Kidney epithelial cell (primary cell): Measurements from ENCODE around the gene CYTH1. TPM values are rescaled to one million over a fixed set of nuclear protein-coding genes. Genes with fewer than 3 reads are reported as not detected.

Experiments
- DNase-seq: peaks from one replicate; pipeline ENCODE4 v3.0.0-alpha.2; 2010; ENCODE audit warnings: low read depth
- H3K27me3 ChIP-seq: 2 replicates; pipeline ENCODE4 v1.6.0; 2011; ENCODE audit warnings: low read length; ENCODE audit not compliant: control insufficient read depth, insufficient read depth
- H3K36me3 ChIP-seq: 2 replicates; pipeline ENCODE4 v1.5.1; 2011; ENCODE audit warnings: low read length; ENCODE audit not compliant: control insufficient read depth, insufficient read depth
- H3K4me3 ChIP-seq: 2 replicates; pipeline ENCODE4 v1.5.1; 2011; ENCODE audit warnings: low read depth, mild to moderate bottlenecking, control low read depth, low read length
- CTCF ChIP-seq: IDR thresholded peaks from 2 replicates; pipeline ENCODE4 v1.5.1; 2011; ENCODE audit warnings: mild to moderate bottlenecking, moderate library complexity, low read length, control low read depth, inconsistent platforms; ENCODE audit not compliant: insufficient read depth, poor library complexity, severe bottlenecking
- total RNA-seq: library from RNA; depleted of rRNA; stranded (reverse); fragments of >200 nt; gene quantifications from 2 replicates; pipeline ENCODE4 v1.2.3, GENCODE V29; 2015

CYTH1 gene
- total RNA-seq, 1 donor from 2014 or later, result 34.1 TPM

- DNase-seq, result no peak
- Histone ChIP-seq H3K27me3 (no peaks in the 10 kb centered on the region), H3K4me3 (no peak overlapping the region), H3K36me3 (no peaks in the 10 kb centered on the region)
- no peak for TF ChIP-seq CTCF
Observed at GRCh38 chr17:78732354-78732753, 49.7 kb downstream of the CYTH1 start.

DNA sequence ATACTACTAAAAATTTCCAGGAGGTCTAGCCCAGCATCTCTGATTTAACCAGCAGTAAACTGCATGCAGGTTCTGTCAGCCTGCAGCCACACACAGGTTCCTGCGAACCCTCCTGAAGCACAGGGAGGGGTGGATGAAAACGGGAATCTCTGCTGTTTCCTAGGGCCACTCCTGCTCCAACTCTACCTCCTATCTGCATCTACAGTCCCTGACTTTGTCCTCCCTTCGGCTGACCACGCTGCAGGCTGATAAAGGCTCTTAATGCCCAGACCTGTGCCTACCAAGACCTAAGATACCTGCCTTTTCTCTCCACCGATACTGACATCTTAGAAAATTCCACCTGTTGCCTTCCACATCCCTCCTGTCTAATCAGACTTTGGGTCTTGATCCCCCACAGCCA lies 50.2 kb downstream of the CYTH1 start:
- no peak for TF ChIP-seq CTCF
- no peak overlapping the region for H3K4me3 ChIP-seq
- DNase-seq, result no peak
- H3K36me3 ChIP-seq, result no peaks in the 10 kb centered on the region
- H3K27me3 ChIP-seq, result no peaks in the 10 kb centered on the region

GRCh38 chr17:78729641-78730040 lies 52.4 kb downstream of the CYTH1 start:
- H3K4me3 ChIP-seq, result no peak overlapping the region
- no peaks in the 10 kb centered on the region for H3K27me3 ChIP-seq
- no peak for TF ChIP-seq CTCF
- H3K36me3 ChIP-seq, result no peaks in the 10 kb centered on the region
- no peak for DNase-seq

GRCh38 chr17:78728495-78728894 lies 53.6 kb downstream of the CYTH1 start:
- Histone ChIP-seq H3K4me3 (no peak overlapping the region), H3K36me3 (no peaks in the 10 kb centered on the region), H3K27me3 (no peaks in the 10 kb centered on the region)
- no peak for DNase-seq
- TF ChIP-seq CTCF, result no peak

DNA sequence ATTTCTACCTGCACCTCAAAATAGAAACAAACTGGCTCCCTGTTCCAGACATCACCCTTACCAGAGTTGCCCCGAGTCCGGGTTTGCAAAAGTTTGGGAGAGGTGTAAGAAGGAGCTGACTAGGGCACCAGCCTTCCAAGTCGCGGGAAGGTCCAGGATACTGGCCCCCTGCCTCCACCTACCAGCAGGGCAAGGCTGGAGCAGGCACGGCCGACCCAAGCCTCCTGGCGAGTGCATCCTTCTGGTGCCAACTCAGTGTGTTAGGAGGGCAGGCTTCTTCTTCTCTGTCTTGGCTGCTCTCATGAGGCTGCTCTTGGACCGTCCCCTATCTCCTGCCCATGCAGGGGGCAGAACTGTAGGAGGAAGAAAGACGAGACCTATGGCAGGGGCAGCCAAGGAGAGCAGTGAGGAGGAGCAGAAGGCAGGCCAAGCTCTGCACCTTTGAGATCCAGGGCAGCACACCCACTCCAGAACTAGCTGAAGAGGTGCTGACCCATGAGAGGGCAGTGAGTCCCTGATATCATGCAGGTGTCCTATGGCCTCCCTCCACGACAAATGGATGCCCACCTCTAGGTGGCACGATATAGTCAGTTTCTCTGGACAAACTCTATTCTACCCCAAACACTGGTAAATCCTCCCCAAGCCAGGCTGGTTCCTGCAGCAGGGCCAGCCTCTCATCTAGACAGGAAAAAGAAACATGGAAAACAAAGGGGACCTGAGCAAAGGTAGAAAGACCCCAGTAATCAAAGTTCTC lies 54.4 kb downstream of the CYTH1 start:
- H3K36me3 ChIP-seq, result no peaks in the 10 kb centered on the region
- no peaks in the 10 kb centered on the region for H3K27me3 ChIP-seq
- no peak for TF ChIP-seq CTCF
- H3K4me3 ChIP-seq, result no peak overlapping the region
- no peak for DNase-seq

DNA sequence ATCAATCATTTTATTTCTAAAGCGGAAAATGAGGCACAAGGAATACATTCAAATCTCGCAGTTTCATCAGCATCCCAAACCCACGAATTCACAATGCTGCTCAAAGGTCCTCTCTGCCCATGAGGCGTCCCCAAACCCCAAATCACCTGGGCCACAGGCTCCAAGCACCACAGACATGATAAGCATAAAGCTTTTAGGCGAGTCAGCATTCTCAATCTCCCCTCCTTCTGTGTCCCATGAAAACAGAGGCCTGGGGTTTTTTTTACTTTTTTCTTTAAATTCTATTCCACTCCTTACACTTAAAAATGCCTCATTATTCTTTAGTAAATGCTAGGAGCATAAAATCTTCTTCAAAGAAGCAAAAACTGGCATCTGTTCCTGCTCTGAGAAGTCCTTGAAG lies 55.0 kb downstream of the CYTH1 start:
- Histone ChIP-seq H3K4me3 (no peak overlapping the region), H3K36me3 (no peaks in the 10 kb centered on the region), H3K27me3 (no peaks in the 10 kb centered on the region)
- TF ChIP-seq CTCF, result no peak
- no peak for DNase-seq
